Activated CD8-positive, alpha-beta memory T cell treated with anti-CD3 and anti-CD28 coated beads, Interleukin-2, amount 50 U/mL, for 48 hours (primary cell): ENCODE measurements around the gene APRT.

ENCODE experiments used
- DNase-seq: peaks from one replicate; pipeline ENCODE4 v3.0.0-alpha.2; 2020

The APRT gene

DNA sequence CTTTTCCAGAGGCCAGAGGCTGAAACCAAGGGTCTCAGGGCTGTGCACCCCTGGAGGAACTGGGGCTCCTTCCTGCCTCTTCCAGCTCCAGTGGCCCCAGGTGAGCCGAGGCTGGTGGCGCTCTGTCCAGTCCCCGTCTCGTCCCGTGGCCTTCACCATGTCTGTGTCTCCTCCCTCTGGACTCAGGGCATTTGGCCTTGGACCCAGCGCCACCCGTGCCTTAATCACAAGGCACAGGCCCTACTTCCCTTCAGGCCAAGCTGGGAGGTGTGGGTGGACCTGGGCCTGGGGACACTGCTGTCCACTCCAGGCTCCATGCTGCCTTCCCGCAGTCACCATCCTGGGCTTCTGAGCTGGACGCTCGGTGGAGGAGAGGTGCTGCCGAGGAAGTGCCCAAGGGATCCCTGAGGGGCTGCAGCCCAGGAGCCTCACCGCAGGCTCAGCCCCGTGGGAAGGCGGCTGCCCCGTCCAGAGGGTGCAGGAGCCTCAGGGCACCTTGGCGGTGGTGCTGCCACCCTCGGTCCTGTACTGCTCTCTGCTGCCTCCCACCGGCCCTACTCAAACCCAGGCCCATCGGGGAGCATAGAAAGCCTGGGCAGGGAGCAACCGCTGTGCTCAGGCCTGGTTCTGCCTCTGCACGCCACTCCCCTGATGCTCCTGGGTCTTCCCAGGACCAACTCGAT, 9.6 kb upstream of the APRT start:
- DNase-seq = no peak

DNA sequence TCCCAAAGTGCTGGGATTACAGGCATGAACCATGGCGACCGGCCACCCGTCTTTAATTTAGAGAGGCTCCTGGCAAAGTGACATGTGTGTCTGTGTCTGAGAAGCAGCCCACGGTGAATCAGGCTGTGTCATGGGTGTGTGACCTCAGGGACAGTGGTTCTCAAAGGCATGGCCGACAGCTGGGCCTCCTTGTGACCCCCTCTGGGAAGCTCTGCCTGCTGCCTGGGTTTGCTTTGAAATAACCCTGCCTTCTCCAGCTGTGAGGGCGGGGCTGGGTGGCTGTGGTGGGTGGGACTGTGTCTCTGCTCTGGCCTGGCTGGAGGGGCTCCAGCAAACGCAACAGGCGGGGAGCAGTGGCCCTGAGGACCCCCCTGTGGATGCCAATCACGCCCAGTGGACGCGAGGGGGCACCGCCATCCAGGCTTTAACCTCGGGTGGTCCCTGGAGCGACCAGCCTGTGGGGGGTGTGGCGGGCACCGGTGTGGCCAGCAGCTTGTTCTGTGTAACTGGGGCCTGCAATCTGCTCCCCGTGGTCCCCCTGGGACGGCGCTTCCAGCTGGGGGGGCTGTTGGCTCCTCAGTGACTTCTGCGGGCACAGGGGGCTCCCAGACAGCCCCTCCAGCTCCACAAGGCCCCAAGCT, 8.8 kb upstream of the APRT start:
- no peak for DNase-seq

DNA sequence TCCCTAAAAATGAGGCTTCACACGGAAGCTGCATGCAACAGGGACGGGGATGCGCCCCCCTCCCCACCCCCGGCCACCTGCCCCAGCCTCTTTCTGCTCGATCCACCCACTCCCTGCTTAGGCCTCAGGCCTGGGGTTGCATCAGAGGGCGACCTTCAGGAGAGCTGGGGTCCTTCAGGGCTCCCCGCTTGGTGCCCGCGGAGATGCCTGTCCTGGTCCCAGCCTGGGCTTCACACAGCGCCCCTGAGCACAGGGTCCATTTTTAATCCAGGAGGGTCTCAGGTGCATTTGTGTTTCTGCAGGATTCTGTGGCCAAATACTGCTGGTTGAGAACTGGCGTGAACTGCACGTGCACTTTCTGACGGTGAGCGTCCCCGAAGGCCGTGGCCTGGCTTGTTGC, 7.4 kb upstream of the APRT start:
- DNase-seq = no peak

DNA sequence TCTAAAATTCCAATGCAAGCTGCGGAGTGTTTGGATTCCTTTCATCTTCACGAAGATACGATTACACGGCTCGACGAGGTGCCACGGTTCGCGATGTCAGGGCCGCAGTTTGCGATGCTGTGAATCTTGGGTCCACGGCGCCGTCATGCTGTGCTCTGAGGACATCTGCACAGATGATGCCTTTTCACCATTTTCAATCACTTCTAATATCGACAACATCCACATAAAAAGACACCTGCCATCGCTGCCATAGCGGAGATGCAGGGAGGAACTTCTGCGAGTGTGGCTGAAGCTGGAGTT, 6.8 kb upstream of the APRT start:
- DNase-seq = no peak

DNA sequence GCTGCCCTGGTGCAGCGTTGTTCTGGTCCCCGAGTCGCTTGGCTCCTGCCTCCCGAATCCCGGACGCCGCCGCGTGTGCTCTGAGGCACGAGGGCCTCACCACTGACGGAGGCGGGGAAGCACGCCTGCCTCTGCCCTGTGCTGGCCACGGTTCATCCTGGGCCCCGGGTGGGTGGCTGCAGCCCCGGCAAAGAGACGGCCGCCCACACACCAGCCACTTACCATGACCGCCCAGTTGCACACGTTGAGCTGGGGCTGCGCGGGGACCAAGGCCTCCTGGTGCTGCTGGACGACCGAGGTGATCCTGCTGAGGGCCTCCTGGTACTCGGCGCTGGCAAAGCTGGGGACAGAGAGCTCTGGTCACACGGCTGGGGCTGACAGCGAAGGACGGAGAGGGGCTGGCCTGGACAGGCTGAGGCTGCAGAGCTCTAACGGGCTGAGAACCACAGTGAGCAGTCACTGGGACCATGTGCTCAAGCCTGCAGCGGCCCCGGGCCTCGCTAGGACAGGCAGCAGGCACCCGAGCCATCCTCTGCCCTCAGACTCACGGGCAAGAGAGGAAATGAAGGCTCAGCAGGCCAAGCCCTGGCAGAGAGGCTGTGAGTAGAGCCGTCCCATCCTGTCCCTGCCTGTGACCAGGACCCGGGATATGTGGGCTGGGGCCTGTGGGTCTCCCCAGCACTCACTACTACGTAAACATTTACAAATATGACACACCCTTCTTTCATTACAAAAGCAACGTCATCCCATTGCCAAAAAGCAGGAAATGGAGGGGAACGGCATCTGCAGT, 6.3 kb upstream of the APRT start:
- no peak for DNase-seq

DNA sequence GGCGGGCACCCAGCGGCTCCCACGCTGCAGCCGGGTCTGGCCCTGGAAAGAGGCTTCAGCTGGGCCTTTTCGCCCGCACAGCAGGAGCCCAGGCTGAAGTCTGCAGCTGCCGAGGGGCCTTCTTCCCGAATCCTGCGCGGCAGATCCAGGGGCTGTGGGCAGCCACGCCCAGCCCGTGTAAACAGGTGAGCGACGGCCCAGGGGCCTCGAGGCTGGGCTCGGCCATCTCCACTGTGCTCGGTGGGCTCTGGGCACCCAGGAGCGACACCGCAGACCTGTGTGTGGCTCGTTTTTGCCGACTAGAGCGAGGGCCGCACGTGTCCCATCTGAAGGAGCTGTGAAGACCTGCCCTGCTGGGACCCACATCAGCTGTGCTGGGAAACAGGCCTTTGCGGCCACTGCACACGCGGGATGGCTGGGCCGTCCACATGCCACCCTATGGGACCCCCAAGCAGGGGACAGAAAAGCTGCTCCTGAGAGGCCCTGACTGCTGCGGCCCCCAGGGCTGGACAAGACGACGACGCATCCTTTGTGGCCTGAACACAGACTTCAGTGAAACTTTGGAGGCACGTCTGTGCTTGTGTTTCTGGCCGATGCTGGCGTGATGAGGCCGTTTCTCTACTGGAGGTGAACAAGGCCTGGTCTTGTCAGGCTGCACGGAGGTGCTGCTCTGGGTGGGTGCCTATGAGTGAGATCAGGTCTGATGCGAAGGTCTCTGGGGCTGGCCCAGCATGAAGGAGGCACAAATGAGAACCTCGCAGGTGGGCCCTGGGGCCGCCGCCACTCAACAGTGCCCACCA, 5.2 kb upstream of the APRT start:
- DNase-seq = no peak

DNA sequence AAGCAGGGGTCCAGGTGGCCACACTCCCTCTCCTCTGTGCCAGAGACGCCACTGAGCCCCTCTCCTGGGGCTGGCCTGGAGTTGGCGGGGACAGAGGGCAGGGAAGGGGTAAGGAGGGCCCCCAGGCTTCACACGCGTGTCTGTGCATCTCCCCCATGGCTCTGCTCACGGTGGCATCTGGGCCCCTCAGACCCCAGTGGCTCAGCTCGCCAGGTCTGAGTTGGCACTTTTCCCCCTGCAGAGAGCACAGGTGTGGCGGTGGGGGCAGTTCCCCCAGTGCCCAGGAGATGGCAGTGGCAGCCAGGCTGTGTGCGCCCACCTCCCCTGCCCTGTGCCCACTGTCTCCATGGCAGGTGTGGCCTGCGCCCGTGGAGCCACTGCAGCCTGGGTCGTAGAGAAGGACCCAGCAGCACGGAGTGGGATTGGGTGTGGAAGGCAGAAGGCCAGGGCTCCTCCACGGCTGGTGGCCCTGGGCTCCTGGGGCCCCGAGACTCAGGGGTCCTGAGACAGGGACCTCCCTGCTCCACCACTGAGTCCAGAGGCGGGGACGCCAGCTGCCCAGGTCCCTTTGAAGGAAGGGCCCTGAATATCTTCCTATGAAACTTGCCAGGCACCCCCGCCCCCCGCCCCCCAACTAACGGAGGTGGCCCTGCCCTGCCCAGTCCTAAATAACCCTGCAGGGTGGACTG, 4.3 kb upstream of the APRT start:
- DNase-seq = peak; percentile 84

DNA sequence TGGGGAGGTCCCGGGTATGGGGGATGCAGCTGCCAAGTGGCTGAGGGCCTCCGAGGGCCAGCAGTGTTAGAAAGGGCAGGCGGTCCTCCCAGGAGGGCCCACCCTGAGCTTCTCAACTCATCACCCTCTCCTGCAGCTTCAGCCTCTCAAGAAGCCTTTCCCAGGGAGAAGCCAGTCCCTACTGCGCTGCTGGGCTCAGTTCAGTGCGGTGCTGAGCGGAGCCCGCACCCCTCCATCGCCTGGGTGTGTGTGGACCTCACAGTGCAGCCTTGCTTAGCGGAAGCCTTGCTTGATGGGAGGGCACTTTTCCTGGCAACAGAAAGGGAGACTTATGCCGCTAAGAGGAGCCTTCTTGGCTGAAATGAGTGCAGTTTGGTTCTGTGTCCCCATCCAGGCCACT, 3.5 kb upstream of the APRT start:
- DNase-seq = no peak

DNA sequence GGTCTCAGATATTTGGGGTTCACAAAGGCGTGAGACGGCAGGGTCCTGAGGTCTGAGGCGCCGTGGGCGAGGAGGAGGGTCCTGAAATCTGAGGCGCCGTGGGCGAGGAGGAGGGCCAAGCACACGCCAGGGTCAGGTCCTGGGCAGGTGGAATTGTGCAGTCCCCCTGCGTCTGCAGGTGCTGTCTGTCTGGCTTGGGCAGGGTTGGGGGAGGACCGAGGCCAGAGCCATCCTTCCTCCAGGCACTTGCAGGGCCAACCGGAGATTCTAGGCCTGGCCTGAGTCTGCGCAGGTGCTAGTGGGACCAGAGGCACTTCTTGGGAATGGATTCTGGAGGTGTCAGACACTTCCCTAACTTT, 2.4 kb upstream of the APRT start:
- DNase-seq = no peak

DNA sequence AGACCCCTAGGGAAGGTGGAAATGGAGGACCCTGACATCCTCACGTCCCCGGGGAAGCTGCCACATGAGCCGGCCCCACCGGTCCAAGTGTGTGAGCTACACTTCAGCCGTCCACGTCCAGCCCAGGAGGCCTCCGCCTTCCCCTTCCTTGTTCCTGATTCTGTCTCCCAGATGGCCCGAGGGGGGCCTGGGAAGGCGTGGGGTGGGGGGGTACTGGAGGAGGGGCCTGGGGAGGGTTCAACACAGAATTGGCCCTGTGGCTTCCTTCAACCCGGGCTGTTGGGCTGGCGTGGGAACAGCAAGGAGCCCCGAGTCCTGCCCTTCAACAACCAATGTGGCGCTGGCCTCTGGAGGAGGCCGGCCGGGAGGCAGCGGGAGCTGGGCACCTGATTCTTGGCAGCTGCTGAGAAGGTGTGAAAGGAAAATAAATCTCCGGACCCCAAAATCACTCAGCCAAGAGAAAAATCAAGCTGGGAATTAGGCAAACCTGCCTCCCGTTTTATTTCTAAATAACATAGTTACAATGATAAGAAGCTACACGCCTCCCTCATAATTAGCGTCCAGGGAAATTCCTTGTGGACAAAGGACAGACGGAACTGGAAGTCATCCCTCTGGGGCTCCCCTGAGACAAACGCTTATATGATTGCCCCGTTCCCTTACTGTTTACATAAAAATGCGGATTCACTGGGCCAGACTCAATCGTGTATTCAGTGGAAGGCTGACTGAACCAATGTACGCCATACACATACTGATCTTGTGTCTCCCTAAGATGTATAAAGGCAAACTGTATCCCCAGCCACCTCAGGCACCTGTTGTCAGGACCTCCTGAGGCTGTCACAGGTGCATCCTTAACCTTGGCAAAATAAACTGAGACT, 1.8 kb upstream of the APRT start:
- DNase-seq = no peak

DNA sequence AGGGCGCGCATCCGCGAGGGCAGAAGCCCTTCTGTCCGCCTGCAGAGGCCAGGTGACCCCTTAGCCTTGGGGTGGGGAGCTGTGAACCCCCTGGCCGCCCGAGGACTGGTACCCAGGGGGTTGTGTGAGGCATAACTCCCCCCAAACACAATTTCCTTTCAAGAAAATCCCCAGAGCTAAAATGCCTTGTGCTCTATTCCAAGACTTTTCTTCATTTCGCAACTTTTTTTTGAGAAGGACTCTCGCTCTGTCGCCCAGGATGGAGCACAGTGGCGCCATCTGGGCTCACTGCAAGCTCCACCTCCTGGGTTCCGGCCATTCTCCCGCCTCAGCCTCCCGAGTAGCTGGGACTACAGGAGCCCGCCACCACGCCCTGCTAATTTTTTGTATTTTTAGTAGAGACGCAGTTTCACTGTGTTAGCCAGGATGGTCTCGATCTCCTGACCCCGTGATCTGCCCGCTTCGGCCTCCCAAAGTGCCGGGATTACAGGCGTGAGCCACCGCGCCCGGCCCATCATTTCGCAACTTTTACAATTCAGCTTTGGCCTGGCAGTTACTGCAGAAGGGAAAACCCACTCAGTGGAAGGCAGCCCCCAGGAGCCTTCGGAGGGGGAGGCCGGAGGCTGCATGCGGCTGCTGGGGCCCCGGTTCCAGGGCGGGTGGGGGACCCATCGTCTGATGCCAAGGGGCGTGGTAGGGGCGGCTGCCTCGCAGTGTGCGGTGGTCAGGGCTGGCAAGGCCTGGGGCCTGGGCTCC, 963 bp upstream of the APRT start:
- no peak for DNase-seq

DNA sequence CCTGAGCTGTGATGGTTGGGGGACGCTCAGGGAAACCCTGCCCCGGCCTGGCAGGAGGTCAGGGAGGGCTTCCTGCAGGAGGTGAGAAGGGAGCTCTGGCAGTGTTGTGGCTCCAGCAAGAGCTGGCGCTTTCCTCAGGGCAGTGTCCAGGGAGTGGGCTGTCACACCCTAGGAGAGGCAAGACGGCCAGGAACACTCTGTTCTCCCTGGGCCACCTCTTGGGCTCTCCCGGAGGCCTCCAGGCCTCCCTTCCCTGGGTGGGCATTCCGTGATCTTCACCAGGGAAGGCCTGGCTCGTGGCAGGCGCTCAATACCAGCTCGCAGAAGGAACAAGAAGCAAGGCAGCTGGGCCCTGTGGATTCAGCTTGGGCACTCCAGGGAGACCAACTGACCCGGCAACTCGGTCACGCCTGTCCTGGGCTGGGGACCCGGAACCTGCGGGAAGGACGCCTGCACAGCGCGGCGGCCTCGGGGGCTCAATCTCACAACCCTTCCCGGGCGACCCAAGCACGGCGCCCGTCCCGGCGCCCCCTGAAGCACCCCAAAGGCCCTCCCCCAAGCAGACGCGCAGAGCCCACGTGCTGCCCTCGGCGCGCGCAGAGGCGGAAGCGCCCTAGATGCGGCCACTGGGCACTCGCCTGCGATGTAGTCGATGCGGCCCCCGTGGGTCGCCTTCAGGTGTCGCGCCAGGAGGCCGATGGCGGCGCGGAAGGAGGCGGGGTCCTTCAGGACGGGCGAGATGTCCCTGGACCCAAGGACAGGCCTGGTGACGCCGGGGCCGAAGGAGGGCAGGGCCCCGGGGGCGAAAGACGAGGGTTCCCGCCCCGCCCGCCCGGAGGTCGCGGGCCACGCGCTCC, 588 bp downstream of the APRT start:
- DNase-seq = peak; percentile 86

DNA sequence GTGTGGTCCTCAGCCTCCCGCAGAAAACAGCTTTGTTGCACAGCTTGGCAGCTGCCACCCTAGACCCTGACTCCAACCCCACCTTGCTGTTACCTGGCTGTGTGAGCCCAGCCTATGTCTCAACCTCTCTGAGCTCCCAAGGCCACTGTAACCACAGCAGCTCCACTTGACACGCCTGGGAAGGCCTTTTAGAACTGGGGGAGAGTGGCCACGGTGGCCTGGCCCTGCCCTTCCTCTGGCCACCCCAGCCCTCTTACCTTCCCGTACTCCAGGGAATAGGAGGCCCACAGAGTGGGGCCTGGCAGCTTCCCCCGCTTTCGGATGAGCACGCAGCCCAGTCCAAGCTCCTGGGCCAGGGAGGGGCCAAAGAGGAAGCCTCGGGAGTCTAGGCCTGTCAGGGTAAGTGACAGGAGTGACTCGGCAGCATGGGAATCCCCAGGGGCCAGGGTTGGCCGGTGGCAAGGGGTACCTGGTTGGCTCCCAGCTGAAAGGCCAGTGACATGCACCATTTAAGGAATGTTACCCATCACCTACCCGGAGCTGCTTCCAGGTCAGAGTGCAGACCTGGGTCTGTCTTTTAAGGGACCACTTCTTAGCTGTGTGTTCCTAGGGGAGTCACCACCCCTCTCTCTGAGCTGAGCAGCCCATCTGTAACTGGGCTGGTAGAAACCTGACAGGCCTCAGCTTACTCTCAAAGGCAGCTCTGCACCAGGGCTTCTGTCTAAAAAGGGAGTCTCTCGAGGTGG, 1.4 kb downstream of the APRT start:
- DNase-seq = peak; percentile 82

DNA sequence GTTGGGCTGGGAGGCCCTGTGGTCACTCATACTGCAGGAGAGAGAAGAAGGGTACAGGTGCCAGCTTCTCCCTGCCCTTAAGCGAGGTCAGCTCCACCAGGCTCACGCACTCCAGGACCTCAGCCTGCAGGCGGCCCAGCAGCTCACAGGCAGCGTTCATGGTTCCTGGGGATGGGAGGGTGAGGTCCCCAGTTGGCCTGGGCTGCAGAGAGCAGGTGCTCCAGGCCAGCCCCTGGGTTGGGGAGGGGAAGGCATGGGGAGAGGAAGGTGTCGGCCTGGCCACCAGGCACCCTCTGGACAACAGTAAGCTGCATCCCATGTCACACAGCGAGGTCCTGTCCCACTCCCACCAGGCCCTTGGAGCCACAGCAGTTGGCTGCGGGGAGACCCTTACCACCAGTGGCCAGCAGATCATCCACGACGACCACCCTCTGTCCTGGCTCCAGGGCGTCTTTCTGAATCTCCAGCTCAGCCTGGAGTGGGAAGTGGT, 2.0 kb downstream of the APRT start:
- peak; percentile 74 for DNase-seq

DNA sequence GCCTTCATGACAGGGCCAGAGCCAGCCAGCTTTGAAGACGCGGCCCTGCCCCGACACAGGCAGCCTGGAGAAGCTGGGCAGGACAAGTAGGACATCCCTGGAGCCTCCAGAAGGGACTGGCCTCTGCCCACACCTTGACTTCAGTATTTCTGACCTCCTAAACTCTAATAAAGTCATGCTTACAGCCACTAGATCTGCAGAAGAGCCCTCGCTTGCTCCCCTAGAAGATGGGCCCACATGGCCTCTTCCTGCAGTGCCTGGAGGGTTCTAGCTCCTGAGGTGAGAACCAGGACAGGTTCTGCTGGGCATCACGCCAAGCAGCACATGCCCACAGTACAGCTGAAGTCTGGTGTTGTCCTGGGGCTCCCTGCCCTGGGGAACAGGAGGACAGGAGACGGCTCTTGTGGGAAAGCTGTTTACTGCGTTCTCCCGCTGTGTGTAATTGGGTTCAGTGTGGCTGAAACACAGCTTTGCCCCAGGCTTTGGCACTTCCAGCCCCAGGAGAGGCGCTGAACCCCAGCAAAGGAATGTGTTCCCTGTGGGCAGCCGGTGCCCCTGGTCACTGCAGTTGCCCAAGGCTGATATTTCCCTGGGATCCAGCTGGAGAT, 2.6 kb downstream of the APRT start:
- no peak for DNase-seq

DNA sequence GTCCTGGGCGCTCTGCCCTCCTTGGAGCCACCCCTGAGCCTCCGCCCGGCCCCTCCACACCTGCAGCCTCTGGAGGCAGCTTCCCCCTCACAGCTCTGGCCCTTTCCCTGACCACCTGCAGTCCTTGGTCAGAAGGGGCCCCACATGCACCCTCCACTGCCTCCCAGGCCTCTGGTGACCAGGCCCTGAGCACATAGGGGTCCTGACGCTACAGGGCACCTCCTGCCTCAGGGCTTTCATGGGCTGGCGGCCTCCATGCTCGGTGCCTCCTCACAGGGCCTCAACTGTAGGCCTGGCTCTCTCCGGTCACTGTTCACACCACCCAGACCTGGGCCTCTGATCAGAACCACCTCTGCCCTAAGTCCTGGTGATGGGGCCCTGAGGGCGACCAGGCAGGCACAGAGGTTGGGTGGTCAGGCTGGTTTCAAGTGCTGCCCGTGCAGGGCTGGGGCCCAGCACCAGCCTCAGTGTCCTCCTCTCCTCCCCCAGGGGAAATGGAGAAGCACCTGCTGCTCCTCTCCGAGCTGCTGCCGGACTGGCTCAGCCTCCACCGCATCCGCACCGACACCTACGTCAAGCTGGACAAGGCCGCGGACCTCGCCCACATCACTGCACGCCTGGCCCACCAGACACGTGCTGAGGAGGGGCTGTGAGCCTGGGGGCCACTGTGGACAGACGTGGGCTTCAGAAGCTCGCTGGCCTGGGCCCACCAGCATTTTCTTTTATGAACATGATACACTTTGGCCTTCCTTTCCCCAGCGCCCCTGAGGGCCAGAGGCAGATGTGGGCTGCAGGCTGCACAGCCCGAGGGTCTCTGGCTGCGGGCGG, 3.9 kb downstream of the APRT start:
- no peak for DNase-seq

DNA sequence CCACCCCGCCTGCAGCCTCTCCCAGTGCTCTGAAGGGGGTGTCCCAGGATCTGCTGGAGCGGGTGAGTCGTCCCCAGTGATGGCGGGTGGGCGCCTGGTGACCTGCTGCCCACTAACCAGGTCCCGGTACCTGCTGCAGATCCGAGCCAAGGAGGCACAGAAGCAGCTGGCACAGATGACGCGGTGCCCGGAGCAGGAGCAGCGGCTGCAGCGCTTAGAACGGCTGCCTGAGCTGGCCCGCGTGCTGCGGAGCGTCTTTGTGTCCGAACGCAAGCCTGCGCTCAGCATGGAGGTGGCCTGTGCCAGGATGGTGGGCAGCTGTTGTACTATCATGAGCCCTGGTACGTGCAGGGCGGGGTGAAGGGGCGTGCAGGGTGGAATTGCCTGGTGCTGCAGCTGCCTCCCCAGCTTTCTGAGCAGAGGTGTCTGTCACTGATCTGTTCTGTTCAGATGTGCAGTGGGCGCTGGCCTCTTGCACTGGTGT, 4.5 kb downstream of the APRT start:
- DNase-seq = no peak
